Mesenchymal stem cell (in vitro differentiated cells and primary cell): ENCODE results near the gene ALG14.

Experiments used
- DNase-seq: peaks from one replicate; pipeline ENCODE4 v3.0.0-alpha.2; 2013
- H2AFZ ChIP-seq: one replicate; pipeline ENCODE4 v1.6.1; 2013; ENCODE audit warnings: low read depth, mild to moderate bottlenecking, control low read depth, inconsistent platforms, low read length, moderate library complexity
- H2AK5ac ChIP-seq: 2 replicates; pipeline ENCODE4 v1.6.1; 2013; ENCODE audit warnings: low read length, moderate library complexity, mild to moderate bottlenecking, inconsistent platforms; ENCODE audit not compliant: severe bottlenecking
- H2BK120ac ChIP-seq: one replicate; pipeline ENCODE4 v1.6.1; 2013; ENCODE audit warnings: low read depth, mild to moderate bottlenecking, inconsistent platforms, low read length, moderate library complexity
- H2BK12ac ChIP-seq, 2 experiments: one replicate each; pipeline ENCODE4 v1.6.1; 2013; ENCODE audit warnings: inconsistent platforms in 2 of 2, low read length in 2 of 2, mild to moderate bottlenecking in 2 of 2, moderate library complexity in 2 of 2, control low read depth in 1 of 2
- H2BK15ac ChIP-seq: one replicate; pipeline ENCODE4 v1.6.1; 2013; ENCODE audit warnings: mild to moderate bottlenecking, low read depth, inconsistent platforms; ENCODE audit not compliant: poor library complexity, severe bottlenecking
- H2BK5ac ChIP-seq: 2 replicates; pipeline ENCODE4 v1.6.1; 2013; ENCODE audit warnings: low read depth, mild to moderate bottlenecking, low read length, control low read depth, inconsistent platforms; ENCODE audit not compliant: poor library complexity, severe bottlenecking
- H3K14ac ChIP-seq, 2 experiments: one replicate each; pipeline ENCODE4 v1.6.1; 2013; ENCODE audit warnings: inconsistent platforms in 2 of 2, low read length in 2 of 2, control low read depth in 1 of 2, mild to moderate bottlenecking in 1 of 2, moderate library complexity in 1 of 2
- H3K18ac ChIP-seq, 2 experiments: one replicate each; pipeline ENCODE4 v1.6.1; 2013; ENCODE audit warnings: inconsistent platforms in 2 of 2, low read length in 2 of 2, control low read depth in 1 of 2, low read depth in 1 of 2, mild to moderate bottlenecking in 1 of 2
- H3K23ac ChIP-seq, 2 experiments: one replicate each; pipeline ENCODE4 v1.6.1; 2013; ENCODE audit warnings: inconsistent platforms in 2 of 2, low read length in 2 of 2, mild to moderate bottlenecking in 2 of 2, moderate library complexity in 2 of 2, control low read depth in 1 of 2
- H3K27ac ChIP-seq: 2 replicates; pipeline ENCODE4 v1.5.1; 2013; ENCODE audit warnings: mild to moderate bottlenecking, moderate library complexity, low read length, control low read depth, inconsistent platforms; ENCODE audit not compliant: poor library complexity, severe bottlenecking
- H3K27me3 ChIP-seq, 2 experiments: 2 replicates each; pipeline versions ENCODE4 v1.6.1 to v1.7.0; 2013; ENCODE audit warnings: low read length in 2 of 2, mild to moderate bottlenecking in 2 of 2, moderate library complexity in 2 of 2, control low read depth in 1 of 2, inconsistent platforms in 1 of 2; ENCODE audit not compliant: control insufficient read depth in 1 of 2, insufficient read depth in 1 of 2
- H3K36me3 ChIP-seq, 2 experiments: 2 replicates each; pipeline versions ENCODE4 v1.6.1 to v1.7.0; 2013; ENCODE audit warnings: low read length in 2 of 2, control low read depth in 1 of 2, inconsistent platforms in 1 of 2, low read depth in 1 of 2, mild to moderate bottlenecking in 1 of 2; ENCODE audit not compliant: insufficient read depth in 2 of 2, control insufficient read depth in 1 of 2
- H3K4ac ChIP-seq, 2 experiments: one replicate each; pipeline ENCODE4 v1.6.1; 2013; ENCODE audit warnings: inconsistent platforms in 2 of 2, low read length in 2 of 2, mild to moderate bottlenecking in 2 of 2, moderate library complexity in 2 of 2, control low read depth in 1 of 2, low read depth in 1 of 2
- H3K4me1 ChIP-seq: 2 replicates; pipeline ENCODE4 v1.6.1; 2013; ENCODE audit warnings: low read depth, low read length, control low read depth; ENCODE audit not compliant: control insufficient read depth, insufficient read depth
- H3K4me2 ChIP-seq: 2 replicates; pipeline ENCODE4 v1.6.1; 2013; ENCODE audit warnings: low read length, mild to moderate bottlenecking, inconsistent platforms; ENCODE audit not compliant: poor library complexity, severe bottlenecking
- H3K4me3 ChIP-seq, 2 experiments: 2 replicates each; pipeline versions ENCODE4 v1.5.1 to v1.7.0; 2013; ENCODE audit warnings: low read length in 2 of 2, mild to moderate bottlenecking in 2 of 2, control low read depth in 1 of 2, low read depth in 1 of 2; ENCODE audit not compliant: insufficient read depth in 1 of 2
- H3K79me1 ChIP-seq: replicated peaks from 2 replicates; pipeline ENCODE4 v1.6.1; 2013; ENCODE audit warnings: mild to moderate bottlenecking, control low read depth, low read length, inconsistent platforms; ENCODE audit not compliant: poor library complexity, severe bottlenecking
- H3K9ac ChIP-seq: 2 replicates; pipeline ENCODE4 v1.7.0; 2013; ENCODE audit warnings: mild to moderate bottlenecking, low read length, moderate library complexity
- H3K9me3 ChIP-seq: 2 replicates; pipeline ENCODE4 v1.7.0; 2013; ENCODE audit warnings: mild to moderate bottlenecking, low read length; ENCODE audit not compliant: control insufficient read depth
- H4K8ac ChIP-seq: one replicate; pipeline ENCODE4 v1.6.1; 2013; ENCODE audit warnings: inconsistent platforms, mild to moderate bottlenecking, low read length, moderate library complexity
- H4K91ac ChIP-seq: one replicate; pipeline ENCODE4 v1.6.1; 2013; ENCODE audit warnings: mild to moderate bottlenecking, low read length, inconsistent platforms
- WGBS: methylation state at CpG from one replicate; pipeline ENCODE4 v1.1.7; 2013; ENCODE audit warnings: mixed read lengths; 5-methylcytosine and 5-hydroxymethylcytosine counted together

Gene ALG14

GRCh38 chr1:95088303-95088702 is 15.6 kb upstream of the ALG14 start:
- no peak overlapping the region for H2BK120ac ChIP-seq

DNA sequence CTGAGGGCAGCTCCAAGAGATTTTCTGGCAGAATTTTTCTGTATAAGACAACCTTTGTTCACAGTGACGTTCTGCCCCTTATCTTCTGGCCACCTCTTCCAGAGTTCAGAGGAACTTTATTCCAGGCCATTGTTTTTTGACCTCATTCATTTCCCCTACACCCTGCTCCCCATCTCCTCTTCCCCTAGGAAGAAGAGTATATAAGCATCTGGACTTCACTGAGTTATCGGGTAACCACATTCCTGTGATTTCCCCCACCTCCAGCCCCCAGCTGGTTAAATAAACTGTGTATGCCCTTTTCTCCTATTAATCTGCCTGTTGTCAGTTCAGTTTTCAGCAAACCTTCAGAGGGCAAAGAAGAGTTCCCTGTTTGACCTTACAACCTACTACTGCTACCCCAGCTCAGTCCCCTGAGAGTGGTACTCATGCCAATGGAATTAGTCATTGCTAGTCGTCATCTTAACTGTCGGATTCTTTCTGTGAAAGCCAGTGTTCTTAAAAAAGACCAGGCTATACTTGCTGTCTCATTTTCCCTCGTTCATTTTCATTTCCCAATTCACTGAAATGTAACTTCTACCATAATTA is 14.3 kb upstream of the ALG14 start:
- Histone ChIP-seq H2AK5ac (peak overlapping the region; percentile 80), H3K4ac (no peak overlapping the region), H3K9ac (peak overlapping the region; percentile 67), H3K27me3 (no peaks in the 10 kb centered on the region), H3K14ac (no peak overlapping the region), H3K9me3 (no peaks in the 10 kb centered on the region), H3K36me3 (no peaks in the 10 kb centered on the region), H2BK5ac (no peak overlapping the region), H3K4me1 (no peaks in the 10 kb centered on the region), H2BK12ac (peak overlapping the region in 1 of 2 experiments; percentile 87), H3K4me3 (peak overlapping the region in 1 of 2 experiments; percentile 5), H2BK15ac (no peak overlapping the region), H3K18ac (peak overlapping the region in 1 of 2 experiments; percentile 29), H4K8ac (no peak overlapping the region), H3K79me1 (no peaks in the 10 kb centered on the region), H2BK120ac (no peak overlapping the region), H3K4me2 (peak overlapping the region; percentile 43), H3K27ac (peak overlapping the region; percentile 92), H4K91ac (no peak overlapping the region), H2AFZ (no peak overlapping the region), H3K23ac (no peak overlapping the region)
- peak; percentile 91 for DNase-seq
- WGBS, result 3% methylated on average over 5 of the region's 5 CpGs

More at GRCh38 chr1:95088303-95088702, 15.6 kb upstream of the ALG14 start:
- no peaks in the 10 kb centered on the region for H3K4me1 ChIP-seq
- no peaks in the 10 kb centered on the region for H3K36me3 ChIP-seq
- H3K9ac ChIP-seq, result no peak overlapping the region
- no peak overlapping the region for H2BK5ac ChIP-seq
- no peak overlapping the region for H3K4me3 ChIP-seq
- no peak overlapping the region for H3K14ac ChIP-seq
- peak overlapping the region in 1 of 2 experiments; percentile 11 for H3K4ac ChIP-seq
- no peak overlapping the region for H4K91ac ChIP-seq
- no peaks in the 10 kb centered on the region for H3K27me3 ChIP-seq
- no peak overlapping the region for H2BK15ac ChIP-seq
- DNase-seq, result no peak
- H3K18ac ChIP-seq, result peak overlapping the region in 1 of 2 experiments; percentile 40
- H2AFZ ChIP-seq, result no peak overlapping the region
- WGBS, result no CpG with 5 or more reads among the region's 1 CpG
- no peak overlapping the region for H3K4me2 ChIP-seq
- no peak overlapping the region for H4K8ac ChIP-seq
- peak overlapping the region; percentile 77 for H3K27ac ChIP-seq
- H3K9me3 ChIP-seq, result no peaks in the 10 kb centered on the region
- H2BK12ac ChIP-seq, result no peak overlapping the region
- no peak overlapping the region for H3K23ac ChIP-seq
- no peaks in the 10 kb centered on the region for H3K79me1 ChIP-seq
- H2AK5ac ChIP-seq, result peak overlapping the region; percentile 57

DNA sequence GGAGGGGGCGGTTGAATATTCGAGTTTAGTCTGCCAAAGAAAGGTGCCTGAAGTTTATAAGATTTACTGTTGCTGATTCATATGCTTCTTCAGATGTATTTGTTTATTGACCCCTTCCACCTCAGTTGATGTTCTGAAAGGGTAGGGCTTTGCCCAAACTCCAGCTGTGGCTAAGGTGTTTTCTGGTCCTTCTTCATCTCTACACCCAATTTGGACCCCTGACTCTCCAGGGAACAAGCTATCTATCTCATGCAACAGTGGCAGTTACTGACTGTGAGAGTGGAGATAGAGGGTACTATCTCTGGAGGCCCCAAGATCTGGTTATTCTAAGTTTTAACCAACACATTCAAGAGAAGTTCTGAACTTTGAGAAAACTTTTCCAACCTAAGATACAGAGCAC is 12.6 kb upstream of the ALG14 start:
- no peak overlapping the region for H3K23ac ChIP-seq
- no peak for DNase-seq

GRCh38 chr1:95084317-95085176 is 11.8 kb upstream of the ALG14 start:
- no peaks in the 10 kb centered on the region for H3K36me3 ChIP-seq
- no peaks in the 10 kb centered on the region for H3K9me3 ChIP-seq
- peak overlapping the region; percentile 59 for H2BK120ac ChIP-seq
- no peak overlapping the region for H3K4me3 ChIP-seq
- H2AFZ ChIP-seq, result no peak overlapping the region
- no peak overlapping the region for H3K4ac ChIP-seq
- H3K4me1 ChIP-seq, result no peaks in the 10 kb centered on the region
- H3K27ac ChIP-seq, result no peak overlapping the region
- DNase-seq, result peak; percentile 28
- H2BK5ac ChIP-seq, result no peak overlapping the region
- no peak overlapping the region for H3K14ac ChIP-seq
- peak overlapping the region; percentile 15 for H4K8ac ChIP-seq
- peak overlapping the region; percentile 34 to 61 for H3K18ac ChIP-seq
- H2AK5ac ChIP-seq, result peak overlapping the region; percentile 42
- H3K27me3 ChIP-seq, result peaks cover under 1 to 4% of the 10 kb centered on the region in 2 experiments
- 56% methylated on average over 4 of the region's 8 CpGs for WGBS
- H2BK12ac ChIP-seq, result peak overlapping the region in 1 of 2 experiments; percentile 39
- no peak overlapping the region for H3K4me2 ChIP-seq
- H3K79me1 ChIP-seq, result no peaks in the 10 kb centered on the region
- no peak overlapping the region for H4K91ac ChIP-seq
- H2BK15ac ChIP-seq, result no peak overlapping the region
- H3K9ac ChIP-seq, result no peak overlapping the region
- no peak overlapping the region for H3K23ac ChIP-seq

More for the DNA sequence above, 12.6 kb upstream of the ALG14 start:
- no peak overlapping the region for H4K8ac ChIP-seq
- H3K18ac ChIP-seq, result peak overlapping the region; percentile 21 to 37
- no peak overlapping the region for H2AFZ ChIP-seq
- no peak overlapping the region for H3K9ac ChIP-seq
- no peaks in the 10 kb centered on the region for H3K4me1 ChIP-seq
- H3K4ac ChIP-seq, result peak overlapping the region in 1 of 2 experiments; percentile 67
- no peak overlapping the region for H3K27ac ChIP-seq
- H2BK15ac ChIP-seq, result no peak overlapping the region
- no peak overlapping the region for H2BK5ac ChIP-seq
- peak overlapping the region in 1 of 2 experiments; percentile 84 for H2BK12ac ChIP-seq
- H3K79me1 ChIP-seq, result no peaks in the 10 kb centered on the region
- WGBS, result 26% methylated on average over 2 of the region's 2 CpGs
- no peaks in the 10 kb centered on the region for H3K27me3 ChIP-seq
- no peak overlapping the region for H3K14ac ChIP-seq
- H2AK5ac ChIP-seq, result peak overlapping the region; percentile 85
- no peak overlapping the region for H3K4me2 ChIP-seq
- H3K4me3 ChIP-seq, result no peak overlapping the region
- H3K9me3 ChIP-seq, result no peaks in the 10 kb centered on the region
- H4K91ac ChIP-seq, result no peak overlapping the region
- H2BK120ac ChIP-seq, result no peak overlapping the region
- H3K36me3 ChIP-seq, result no peaks in the 10 kb centered on the region
